H9 (cell line): ENCODE results near the gene SLC25A17. TPM values are rescaled to one million over a fixed set of nuclear protein-coding genes. Genes with fewer than 3 reads are reported as not detected.

Experiments used
- DNase-seq: peaks from one replicate; pipeline ENCODE4 v3.0.0-alpha.2; 2017
- H2AFZ ChIP-seq: one replicate; pipeline ENCODE4 v1.6.1; 2013; ENCODE audit warnings: mild to moderate bottlenecking, low read length, control low read depth, moderate library complexity
- H2AK5ac ChIP-seq: 2 replicates; pipeline ENCODE4 v1.6.1; 2013; ENCODE audit warnings: low read length, control low read depth, mixed read lengths; ENCODE audit not compliant: insufficient read length
- H2BK120ac ChIP-seq: one replicate; pipeline ENCODE4 v1.6.1; 2013; ENCODE audit warnings: low read depth, mild to moderate bottlenecking, low read length, control low read depth, inconsistent platforms; ENCODE audit not compliant: poor library complexity, severe bottlenecking
- H2BK12ac ChIP-seq: 2 replicates; pipeline ENCODE4 v1.6.1; 2013; ENCODE audit warnings: low read length, control low read depth, mixed read lengths, low read depth; ENCODE audit not compliant: insufficient read length
- H2BK15ac ChIP-seq: 2 replicates; pipeline ENCODE4 v1.6.1; 2013; ENCODE audit warnings: low read depth, low read length, control low read depth
- H2BK20ac ChIP-seq: one replicate; pipeline ENCODE4 v1.6.1; 2013; ENCODE audit warnings: low read depth, mild to moderate bottlenecking, low read length, control low read depth, inconsistent platforms; ENCODE audit not compliant: poor library complexity, severe bottlenecking
- H2BK5ac ChIP-seq: 2 replicates; pipeline ENCODE4 v1.6.1; 2013; ENCODE audit warnings: low read length, control low read depth, mixed read lengths; ENCODE audit not compliant: insufficient read length
- H3K14ac ChIP-seq: 2 replicates; pipeline ENCODE4 v1.6.1; 2013; ENCODE audit warnings: low read length, control low read depth; ENCODE audit not compliant: insufficient read depth
- H3K18ac ChIP-seq: 2 replicates; pipeline ENCODE4 v1.6.1; 2013; ENCODE audit warnings: low read depth, mild to moderate bottlenecking, mixed read lengths, low read length, control low read depth; ENCODE audit not compliant: insufficient read length
- H3K23ac ChIP-seq: 2 replicates; pipeline ENCODE4 v1.6.1; 2013; ENCODE audit warnings: low read length, control low read depth, mixed read lengths, low read depth; ENCODE audit not compliant: insufficient read length
- H3K23me2 ChIP-seq: 2 replicates; pipeline ENCODE4 v1.6.1; 2013; ENCODE audit warnings: low read depth, mild to moderate bottlenecking, mixed read lengths, low read length, control low read depth; ENCODE audit not compliant: insufficient read length, poor library complexity, severe bottlenecking
- H3K27ac ChIP-seq: 2 replicates; pipeline ENCODE4 v1.5.1; 2013; ENCODE audit warnings: low read length, control low read depth, mixed read lengths, low read depth; ENCODE audit not compliant: insufficient read length
- H3K27me3 ChIP-seq: 2 replicates; pipeline ENCODE4 v1.6.1; 2013; ENCODE audit warnings: low read length, control low read depth, inconsistent platforms; ENCODE audit not compliant: insufficient read depth
- H3K4ac ChIP-seq: 2 replicates; pipeline ENCODE4 v1.6.1; 2013; ENCODE audit warnings: low read depth, mild to moderate bottlenecking, control low read depth, inconsistent platforms, low read length, moderate library complexity
- H3K4me1 ChIP-seq: 2 replicates; pipeline ENCODE4 v1.6.1; 2013; ENCODE audit warnings: low read length, control low read depth, inconsistent platforms; ENCODE audit not compliant: insufficient read depth
- H3K4me2 ChIP-seq: 2 replicates; pipeline ENCODE4 v1.6.1; 2013; ENCODE audit warnings: low read length, control low read depth, mixed read lengths; ENCODE audit not compliant: insufficient read length, insufficient read depth
- H3K56ac ChIP-seq: 2 replicates; pipeline ENCODE4 v1.6.1; 2013; ENCODE audit warnings: low read depth, mild to moderate bottlenecking, mixed read lengths, low read length, control low read depth; ENCODE audit not compliant: insufficient read length
- H3K79me1 ChIP-seq: 2 replicates; pipeline ENCODE4 v1.6.1; 2013; ENCODE audit warnings: low read depth, mild to moderate bottlenecking, moderate library complexity, low read length, control low read depth, inconsistent platforms; ENCODE audit not compliant: insufficient read depth, poor library complexity, severe bottlenecking
- H3K79me2 ChIP-seq: 2 replicates; pipeline ENCODE4 v1.6.1; 2013; ENCODE audit warnings: low read length, control low read depth, inconsistent platforms; ENCODE audit not compliant: insufficient read depth
- H3K9ac ChIP-seq: 2 replicates; pipeline ENCODE4 v1.6.1; 2013; ENCODE audit warnings: low read length, control low read depth, mixed read lengths; ENCODE audit not compliant: insufficient read length; ENCODE audit errors: extremely low read depth
- H3K9me3 ChIP-seq: one replicate; pipeline ENCODE4 v1.6.1; 2013; ENCODE audit warnings: low read depth, low read length, inconsistent platforms; ENCODE audit not compliant: control insufficient read depth
- H3T11ph ChIP-seq: one replicate; pipeline ENCODE4 v1.6.1; 2013; ENCODE audit warnings: mild to moderate bottlenecking, low read length, control low read depth, inconsistent platforms
- H4K20me1 ChIP-seq: one replicate; pipeline ENCODE4 v1.6.1; 2013; ENCODE audit not compliant: control insufficient read depth, insufficient read length, insufficient read depth
- H4K5ac ChIP-seq: 2 replicates; pipeline ENCODE4 v1.6.1; 2013; ENCODE audit warnings: low read depth, mild to moderate bottlenecking, mixed read lengths, low read length, control low read depth; ENCODE audit not compliant: insufficient read length
- H4K8ac ChIP-seq: replicated peaks from 2 replicates; pipeline ENCODE4 v1.6.1; 2013; ENCODE audit warnings: low read length, control low read depth, mixed read lengths, low read depth; ENCODE audit not compliant: insufficient read length
- H4K91ac ChIP-seq: 2 replicates; pipeline ENCODE4 v1.6.1; 2013; ENCODE audit warnings: low read depth, mild to moderate bottlenecking, moderate library complexity, mixed read lengths, low read length, control low read depth; ENCODE audit not compliant: insufficient read length
- H3K27ac Mint-ChIP-seq, 3 experiments: 2 replicates in 2 of 3; 3 replicates in 1 of 3; pipeline ENCODE4 v1.8.0; 2020 to 2021; ENCODE audit warnings: mixed read lengths in 3 of 3, mild to moderate bottlenecking in 1 of 3, moderate library complexity in 1 of 3
- H3K27me3 Mint-ChIP-seq: 2 replicates; pipeline ENCODE4 v1.8.0; 2021; ENCODE audit warnings: low read depth, mild to moderate bottlenecking, moderate library complexity, mixed read lengths
- H3K36me3 Mint-ChIP-seq, 3 experiments: 2 replicates in 2 of 3; 3 replicates in 1 of 3; pipeline ENCODE4 v1.8.0; 2020 to 2021; ENCODE audit warnings: low read depth in 3 of 3, mixed read lengths in 3 of 3; ENCODE audit not compliant: insufficient read depth in 1 of 3
- H3K4me1 Mint-ChIP-seq, 2 experiments: 2 replicates each; pipeline ENCODE4 v1.8.0; 2020; ENCODE audit warnings: mixed read lengths in 2 of 2
- H3K4me3 Mint-ChIP-seq, 2 experiments: 2 replicates in 1 of 2; 3 replicates in 1 of 2; pipeline ENCODE4 v1.8.0; 2020 to 2021; ENCODE audit warnings: mild to moderate bottlenecking in 2 of 2, mixed read lengths in 2 of 2, moderate library complexity in 1 of 2
- H3K9me3 Mint-ChIP-seq, 2 experiments: 2 replicates in 1 of 2; 3 replicates in 1 of 2; pipeline ENCODE4 v1.8.0; 2020; ENCODE audit warnings: mild to moderate bottlenecking in 2 of 2, mixed read lengths in 2 of 2, moderate library complexity in 1 of 2
- CTCF ChIP-seq: fragments of 200-600 bp; sonication (generic); conservative IDR thresholded peaks from 3 replicates; pipeline ENCODE4 v1.8.0; 2021; ENCODE audit warnings: antibody characterized with exemption, mild to moderate bottlenecking
- WGBS: extraction: QIAGEN DNeasy Blood & Tissue Kit; methylation state at CpG from one replicate; pipeline ENCODE4 v1.1.7; 2013; ENCODE audit warnings: missing lambda C conversion rate, low lambda C conversion rate, mixed read lengths; ENCODE audit not compliant: insufficient read length; ENCODE audit errors: extremely low coverage; 5-methylcytosine and 5-hydroxymethylcytosine counted together
- total RNA-seq: library from RNA; stranded (reverse); gene quantifications from 2 replicates; pipeline ENCODE4 v1.2.1, GENCODE V29; 2021

SLC25A17 gene
- total RNA-seq, 1 experiment from 2014 or later: 26.5 TPM

GRCh38 chr22:40792451-40792850 lies 26.7 kb downstream of the SLC25A17 start:
- no CpG with 5 or more reads among the region's 2 CpGs for WGBS
- no peak overlapping the region for H2BK120ac ChIP-seq
- no peak overlapping the region for H3K56ac ChIP-seq
- H3K14ac ChIP-seq: no peak overlapping the region
- peaks cover 5 to 10% of the 10 kb centered on the region in 2 experiments for H3K4me1 Mint-ChIP-seq
- no peaks in the 10 kb centered on the region for H3K79me1 ChIP-seq
- H3K4me1 ChIP-seq: no peaks in the 10 kb centered on the region; the same call in 1 of the 2 replicates
- peaks cover 5 to 53% (median 24%) of the 10 kb centered on the region in 3 experiments; a peak in 6 of 7 replicates for H3K36me3 Mint-ChIP-seq
- no peak for TF ChIP-seq CTCF
- no peak overlapping the region for H4K91ac ChIP-seq
- H3K23me2 ChIP-seq: no peaks in the 10 kb centered on the region
- DNase-seq: no peak
- no peaks in the 10 kb centered on the region for H3K79me2 ChIP-seq
- no peak overlapping the region for H2BK15ac ChIP-seq
- H3K4ac ChIP-seq: no peak overlapping the region
- H3K9ac ChIP-seq: no peak overlapping the region
- no peaks in the 10 kb centered on the region for H3K27me3 Mint-ChIP-seq
- no peak overlapping the region for H2BK5ac ChIP-seq
- no peak overlapping the region for H2BK12ac ChIP-seq
- no peak overlapping the region for H2AK5ac ChIP-seq
- no peak overlapping the region for H3K23ac ChIP-seq
- no peak overlapping the region for H4K8ac ChIP-seq
- H4K5ac ChIP-seq: no peak overlapping the region
- no peaks in the 10 kb centered on the region for H3K9me3 ChIP-seq
- H3T11ph ChIP-seq: no peak overlapping the region
- H2AFZ ChIP-seq: no peak overlapping the region
- no peaks in the 10 kb centered on the region for H3K9me3 Mint-ChIP-seq
- H3K27ac Mint-ChIP-seq: no peak overlapping the region
- no peak overlapping the region for H3K4me2 ChIP-seq
- no peak overlapping the region for H3K18ac ChIP-seq
- H4K20me1 ChIP-seq: no peaks in the 10 kb centered on the region
- no peak overlapping the region for H3K27ac ChIP-seq
- H3K27me3 ChIP-seq: no peaks in the 10 kb centered on the region
- no peak overlapping the region for H3K4me3 Mint-ChIP-seq
- H2BK20ac ChIP-seq: no peak overlapping the region
